A549 treated with DMSO at 1 μM for 4 hours (cell line): ENCODE measurements around the gene NOTUM. TPM values are rescaled to one million over a fixed set of nuclear protein-coding genes. Genes with fewer than 3 reads are reported as not detected.

ENCODE experiments used
- total RNA-seq: library from RNA; stranded (reverse); fragments of 200-300 nt; extraction: Qiagen RNA extraction; gene quantifications from 5 replicates; pipeline ENCODE4 v1.2.3, GENCODE V29; 2022; ENCODE audit warnings: low read depth

The NOTUM gene
- total RNA-seq = 0.26 to 0.59 TPM (median 0.34 TPM) in 5 replicates

GRCh38 chr17:81961087-81961511 lies at the start of gene NOTUM:
TSS of gene NOTUM (minus strand) at chr17:81961187. CDS start at chr17:81960909, 278 bp downstream.

GRCh38 chr17:81977211-81977808 lies 16.3 kb upstream of the NOTUM start, which contains the start of gene ASPSCR1:
TSS of gene ASPSCR1 (plus strand) at chr17:81977629. CDS start at chr17:81977647, 18 bp downstream.

GRCh38 chr17:81947189-81947588 lies 13.8 kb downstream of the NOTUM start, which contains the start of gene MYADML2:
TSS of gene MYADML2 (minus strand) at chr17:81947233. CDS start at chr17:81941741, 5,492 bp downstream.

GRCh38 chr17:81927653-81928543 lies 33.1 kb downstream of the NOTUM start, which contains the start of gene MAFG:
TSS of gene MAFG (minus strand) at chr17:81927735. CDS start at chr17:81923185, 4,550 bp downstream.

DNA sequence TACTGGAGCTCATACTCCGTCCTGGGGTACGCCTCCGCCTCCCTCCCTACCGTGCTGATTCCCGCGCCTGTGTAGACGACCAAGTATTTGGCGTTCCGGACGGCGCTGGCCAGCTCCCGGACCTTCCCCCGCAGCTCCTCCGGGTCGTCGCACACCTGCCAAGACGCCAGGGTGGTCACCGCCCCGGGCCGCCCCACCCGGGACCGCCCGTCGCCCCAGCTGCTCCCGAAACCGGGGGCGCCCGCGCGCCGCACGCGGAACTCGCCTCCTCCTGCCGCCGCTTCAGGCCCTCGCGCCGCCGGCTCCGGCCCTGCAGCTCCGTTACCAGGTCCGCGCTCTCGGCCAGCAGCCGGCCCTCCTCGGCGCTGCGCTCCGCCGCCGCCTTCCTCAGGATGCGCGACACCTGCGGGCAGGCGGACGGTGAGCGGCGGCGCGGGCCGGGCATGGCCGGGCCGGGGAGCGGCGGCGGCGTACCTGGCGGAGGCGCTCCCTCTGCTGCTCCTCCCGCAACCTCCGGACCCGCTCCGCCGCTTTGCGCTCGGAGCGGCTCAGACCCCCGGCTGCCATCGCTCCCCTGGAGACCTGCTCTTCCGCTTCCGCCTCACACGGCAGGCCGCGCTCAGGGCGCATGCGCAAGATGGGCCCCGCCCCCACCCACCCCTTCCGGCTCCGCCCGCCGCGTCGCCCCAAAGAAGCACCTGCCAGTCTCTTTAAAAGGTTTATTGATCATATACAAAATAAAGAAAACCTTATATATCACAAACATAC lies 43.2 kb downstream of the NOTUM start, which contains the start of gene SIRT7:
Gene SIRT7, minus strand, starts transcription at position 612 of the 768 bp plus-strand sequence. Its CDS starts 45 bp downstream, at position 567.

DNA sequence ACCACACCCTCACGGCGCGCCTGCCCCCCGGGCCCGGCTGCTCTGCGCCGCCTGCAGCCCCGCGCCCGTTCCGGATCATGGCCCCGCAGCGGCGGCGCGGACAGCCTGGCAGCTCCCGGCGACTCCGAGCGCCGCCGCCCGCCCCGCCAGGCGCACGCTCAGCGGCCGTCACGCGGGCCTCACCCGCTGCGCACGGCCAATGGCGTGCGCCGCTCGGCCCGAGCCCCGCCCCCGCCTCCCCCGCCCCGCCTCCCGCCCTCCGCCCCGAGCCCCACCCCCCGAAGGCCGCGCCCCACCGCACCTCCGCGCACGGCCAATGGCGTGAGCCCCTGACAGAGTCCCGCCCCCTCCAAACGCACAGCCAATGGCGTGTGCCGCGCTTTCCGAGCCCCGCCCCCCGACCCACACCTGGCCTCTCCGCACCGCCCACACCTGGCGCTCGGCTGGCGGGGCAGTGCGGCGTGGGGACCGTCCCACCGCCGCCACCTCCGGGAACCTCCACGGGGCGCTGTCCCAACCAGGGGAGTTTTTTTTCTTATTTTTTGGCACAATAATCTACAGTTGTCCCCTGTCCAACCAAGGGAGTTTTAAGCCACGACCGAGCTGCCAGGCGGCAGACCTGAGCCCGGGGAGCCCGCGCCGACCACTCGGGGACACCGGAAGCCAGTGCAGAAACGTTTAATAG lies 49.6 kb downstream of the NOTUM start, which contains the start of gene PCYT2:
Gene PCYT2, minus strand, starts transcription at position 123 of the 685 bp plus-strand sequence. Its CDS starts 44 bp downstream, at position 79.

Other genes with a start within 250 kb of the NOTUM start
- 32.8 to 47.1 TPM (median 42.9 TPM) in 5 replicates for gene SLC25A10, start 248.9 kb downstream of the NOTUM start, total RNA-seq
- gene GCGR, start 157.0 kb downstream of the NOTUM start, total RNA-seq = 0.26 to 0.56 TPM (median 0.38 TPM) in 5 replicates
- gene MCRIP1, start 127.9 kb downstream of the NOTUM start, total RNA-seq = 87.6 to 104 TPM (median 95.6 TPM) in 5 replicates
- 0.22 TPM in 1 of 5 replicates, not detected in the others for gene PPP1R27, start 126.1 kb downstream of the NOTUM start, total RNA-seq
- gene P4HB, start 100.7 kb downstream of the NOTUM start, total RNA-seq = 652 to 813 TPM (median 701 TPM) in 5 replicates
- gene ARHGDIA, start 89.8 kb downstream of the NOTUM start, total RNA-seq = 502 to 666 TPM (median 606 TPM) in 5 replicates
- 170 to 259 TPM (median 230 TPM) in 5 replicates for gene ALYREF, start 69.6 kb downstream of the NOTUM start, total RNA-seq
- 205 to 282 TPM (median 254 TPM) in 5 replicates for gene ANAPC11, start 69.5 kb downstream of the NOTUM start, total RNA-seq
- gene NPB, start 58.9 kb downstream of the NOTUM start, total RNA-seq = 0.34 to 0.62 TPM (median 0.56 TPM) in 5 replicates
- gene PCYT2, start 49.8 kb downstream of the NOTUM start, total RNA-seq = 14.0 to 16.6 TPM (median 15.6 TPM) in 5 replicates
- 34.9 to 52.3 TPM (median 41.3 TPM) in 5 replicates for gene SIRT7, start 43.0 kb downstream of the NOTUM start, total RNA-seq
- gene MAFG, start 33.5 kb downstream of the NOTUM start, total RNA-seq = 40.9 to 49.9 TPM (median 42.9 TPM) in 5 replicates
- 72.2 to 97.2 TPM (median 89.1 TPM) in 5 replicates for gene PYCR1, start 23.9 kb downstream of the NOTUM start, total RNA-seq
- not detected in 5 replicates for gene MYADML2, start 14.0 kb downstream of the NOTUM start, total RNA-seq
- 19.1 to 31.5 TPM (median 27.7 TPM) in 5 replicates for gene ASPSCR1, start 16.4 kb upstream of the NOTUM start, total RNA-seq
- gene CENPX, start 61.7 kb upstream of the NOTUM start, total RNA-seq = 156 to 199 TPM (median 185 TPM) in 5 replicates
- gene LRRC45, start 62.1 kb upstream of the NOTUM start, total RNA-seq = 7.7 to 18.4 TPM (median 14.2 TPM) in 5 replicates
- gene RAC3, start 70.5 kb upstream of the NOTUM start, total RNA-seq = 23.0 to 39.7 TPM (median 30.7 TPM) in 5 replicates
- gene DCXR, start 76.5 kb upstream of the NOTUM start, total RNA-seq = 71.7 to 103 TPM (median 92.2 TPM) in 5 replicates
- 18.6 to 24.2 TPM (median 23.3 TPM) in 5 replicates for gene RFNG, start 90.6 kb upstream of the NOTUM start, total RNA-seq
- 117 to 153 TPM (median 134 TPM) in 5 replicates for gene GPS1, start 90.7 kb upstream of the NOTUM start, total RNA-seq
- gene DUS1L, start 104.6 kb upstream of the NOTUM start, total RNA-seq = 78.0 to 146 TPM (median 137 TPM) in 5 replicates
- gene FASN, start 137.0 kb upstream of the NOTUM start, total RNA-seq = 117 to 149 TPM (median 134 TPM) in 5 replicates